Measurements from ENCODE around the gene SLC43A1.

Gene SLC43A1

GRCh38 chr11:57530215-57530595 lies 14.7 kb upstream of the SLC43A1 start:
- no peak overlapping the region for H3K27ac ChIP-seq (ENCODE audit: low read length)
- no peaks in the 10 kb centered on the region for H3K9me3 ChIP-seq (ENCODE audit: control insufficient read depth, insufficient read depth, low read length)
- 0 out of 2 replicates have a peak, but pooled peaks cover 4% of the 10 kb centered on the region for H3K36me3 ChIP-seq (ENCODE audit: control insufficient read depth, insufficient read depth, low read length)
- no peak for DNase-seq (ENCODE audit: low read depth, low spot score)
- no peaks in the 10 kb centered on the region for H3K27me3 ChIP-seq (ENCODE audit: control insufficient read depth, insufficient read depth, low read length)
- H3K4me3 ChIP-seq (ENCODE audit: low read length), result peak overlapping the region; percentile 72
- H3K4me1 ChIP-seq (ENCODE audit: control insufficient read depth, insufficient read depth, low read length), result no peaks in the 10 kb centered on the region
- no CpG with 5 or more reads among the region's 17 CpGs for WGBS (ENCODE audit: insufficient coverage, insufficient read length)

DNA sequence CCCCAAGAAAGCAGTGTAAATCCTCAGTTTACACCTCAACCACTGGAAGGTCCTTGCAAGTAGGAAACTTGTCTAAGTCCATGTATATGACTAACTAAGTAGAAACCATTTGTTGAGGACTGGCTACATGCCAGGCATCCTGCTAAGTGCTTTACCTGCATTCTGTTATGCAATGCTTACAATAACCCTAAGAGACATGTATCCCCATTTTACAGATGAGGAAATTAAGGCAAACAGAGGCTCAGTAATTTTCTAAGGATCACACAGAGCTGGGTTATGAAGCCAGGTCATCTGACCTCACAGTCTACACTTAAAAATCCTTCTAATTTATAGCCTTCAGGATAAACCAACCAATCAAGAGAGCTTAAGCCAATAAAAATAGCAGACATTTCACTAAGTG lies 13.5 kb upstream of the SLC43A1 start:
- 0 out of 2 replicates have a peak, but pooled peaks cover 4% of the 10 kb centered on the region for H3K36me3 ChIP-seq (ENCODE audit: control insufficient read depth, insufficient read depth, low read length)
- H3K4me1 ChIP-seq (ENCODE audit: control insufficient read depth, insufficient read depth, low read length), result no peaks in the 10 kb centered on the region
- H3K9me3 ChIP-seq (ENCODE audit: control insufficient read depth, insufficient read depth, low read length), result no peaks in the 10 kb centered on the region
- H3K27me3 ChIP-seq (ENCODE audit: control insufficient read depth, insufficient read depth, low read length), result no peaks in the 10 kb centered on the region
- no peak for DNase-seq (ENCODE audit: low read depth, low spot score)
- H3K4me3 ChIP-seq (ENCODE audit: low read length), result no peak overlapping the region
- no peak overlapping the region for H3K27ac ChIP-seq (ENCODE audit: low read length)

DNA sequence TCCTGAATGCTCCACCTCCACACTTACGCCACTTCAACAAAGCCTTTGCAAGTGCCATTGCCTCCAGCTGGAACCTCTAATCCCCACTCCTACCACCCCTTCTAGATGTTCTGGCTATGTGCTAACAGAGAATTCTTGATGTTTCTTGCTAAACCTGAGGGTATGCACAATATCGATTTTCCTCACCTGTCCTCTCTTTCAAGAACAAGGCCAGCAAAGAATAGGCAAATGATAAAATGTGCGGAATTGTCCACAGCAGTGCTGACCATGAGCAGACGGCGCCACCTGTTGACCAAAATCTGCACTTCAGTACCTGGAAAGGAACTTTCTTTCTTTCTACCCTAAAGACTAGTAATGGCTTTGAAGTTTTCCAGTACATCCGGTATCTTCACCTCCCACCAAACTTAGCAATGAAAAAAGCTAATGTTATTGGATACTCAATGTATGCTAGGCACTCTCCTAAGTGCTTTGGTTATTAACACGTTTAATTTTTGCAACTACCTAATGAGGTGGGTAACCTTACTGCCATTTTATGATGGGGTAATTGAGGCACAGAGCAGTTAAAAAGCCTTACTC lies 11.6 kb upstream of the SLC43A1 start:
- peak; percentile 75 for DNase-seq (ENCODE audit: low read depth, low spot score)
- no peaks in the 10 kb centered on the region for H3K9me3 ChIP-seq (ENCODE audit: control insufficient read depth, insufficient read depth, low read length)
- H3K36me3 ChIP-seq (ENCODE audit: control insufficient read depth, insufficient read depth, low read length), result 0 out of 2 replicates have a peak, but pooled peaks cover 4% of the 10 kb centered on the region
- H3K4me3 ChIP-seq (ENCODE audit: low read length), result no peak overlapping the region
- H3K4me1 ChIP-seq (ENCODE audit: control insufficient read depth, insufficient read depth, low read length), result no peaks in the 10 kb centered on the region
- H3K27me3 ChIP-seq (ENCODE audit: control insufficient read depth, insufficient read depth, low read length), result no peaks in the 10 kb centered on the region
- no CpG with 5 or more reads among the region's 7 CpGs for WGBS (ENCODE audit: insufficient coverage, insufficient read length)
- no peak overlapping the region for H3K27ac ChIP-seq (ENCODE audit: low read length)

DNA sequence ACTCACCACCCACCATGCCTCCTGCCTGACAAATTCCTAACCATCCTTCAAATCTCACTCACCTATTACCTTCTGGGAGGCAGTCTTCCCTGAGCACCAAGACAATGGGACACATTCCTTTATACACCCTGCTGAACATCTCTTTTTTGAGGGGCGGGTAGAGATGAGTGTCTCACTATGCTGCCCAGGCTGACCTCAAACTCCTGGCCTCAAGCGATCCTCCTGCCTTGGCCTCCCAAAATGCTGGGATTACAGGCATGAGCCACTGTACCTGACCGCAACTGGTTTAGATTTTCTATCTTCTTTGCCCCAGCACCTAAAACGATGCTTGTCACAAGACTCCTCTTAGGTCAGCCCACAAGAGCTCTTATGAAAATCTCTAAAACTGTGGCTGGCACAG lies 7.9 kb upstream of the SLC43A1 start:
- Histone ChIP-seq H3K27me3 (ENCODE audit: control insufficient read depth, insufficient read depth, low read length) (no peaks in the 10 kb centered on the region), H3K9me3 (ENCODE audit: control insufficient read depth, insufficient read depth, low read length) (no peaks in the 10 kb centered on the region), H3K4me3 (ENCODE audit: low read length) (no peak overlapping the region), H3K27ac (ENCODE audit: low read length) (no peak overlapping the region), H3K4me1 (ENCODE audit: control insufficient read depth, insufficient read depth, low read length) (no peaks in the 10 kb centered on the region), H3K36me3 (ENCODE audit: control insufficient read depth, insufficient read depth, low read length) (no peaks in the 10 kb centered on the region)
- DNase-seq (ENCODE audit: low read depth, low spot score), result no peak
- no CpG with 5 or more reads among the region's 4 CpGs for WGBS (ENCODE audit: insufficient coverage, insufficient read length)

GRCh38 chr11:57521116-57521515 lies 5.6 kb upstream of the SLC43A1 start:
- H3K27me3 ChIP-seq (ENCODE audit: control insufficient read depth, insufficient read depth, low read length), result peaks cover 1% of the 10 kb centered on the region; the same call in 1 of the 2 replicates
- peaks cover under 1% of the 10 kb centered on the region; the same call in 1 of the 2 replicates for H3K4me1 ChIP-seq (ENCODE audit: control insufficient read depth, insufficient read depth, low read length)
- H3K4me3 ChIP-seq (ENCODE audit: low read length), result no peak overlapping the region
- H3K27ac ChIP-seq (ENCODE audit: low read length), result no peak overlapping the region
- no peaks in the 10 kb centered on the region for H3K9me3 ChIP-seq (ENCODE audit: control insufficient read depth, insufficient read depth, low read length)
- no peaks in the 10 kb centered on the region for H3K36me3 ChIP-seq (ENCODE audit: control insufficient read depth, insufficient read depth, low read length)
- DNase-seq (ENCODE audit: low read depth, low spot score), result no peak
- WGBS (ENCODE audit: insufficient coverage, insufficient read length), result no CpG with 5 or more reads among the region's 2 CpGs

- Histone ChIP-seq H3K4me3 (ENCODE audit: low read length) (peak overlapping the region; percentile 64; the same call in 1 of the 2 replicates), H3K36me3 (ENCODE audit: control insufficient read depth, insufficient read depth, low read length) (no peaks in the 10 kb centered on the region), H3K4me1 (ENCODE audit: control insufficient read depth, insufficient read depth, low read length) (peaks cover 1% of the 10 kb centered on the region; the same call in 1 of the 2 replicates), H3K27ac (ENCODE audit: low read length) (no peak overlapping the region), H3K27me3 (ENCODE audit: control insufficient read depth, insufficient read depth, low read length) (peaks cover 3% of the 10 kb centered on the region; the same call in 1 of the 2 replicates), H3K9me3 (ENCODE audit: control insufficient read depth, insufficient read depth, low read length) (no peaks in the 10 kb centered on the region)
- no peak for DNase-seq (ENCODE audit: low read depth, low spot score)
- no CpG with 5 or more reads among the region's 5 CpGs for WGBS (ENCODE audit: insufficient coverage, insufficient read length)
Observed at GRCh38 chr11:57516061-57516443, 550 bp upstream of the SLC43A1 start.

- peaks cover 1% of the 10 kb centered on the region; the same call in 1 of the 2 replicates for H3K4me1 ChIP-seq (ENCODE audit: control insufficient read depth, insufficient read depth, low read length)
- no peak for DNase-seq (ENCODE audit: low read depth, low spot score)
- H3K9me3 ChIP-seq (ENCODE audit: control insufficient read depth, insufficient read depth, low read length), result no peaks in the 10 kb centered on the region
- H3K27me3 ChIP-seq (ENCODE audit: control insufficient read depth, insufficient read depth, low read length), result peaks cover 3% of the 10 kb centered on the region; the same call in 1 of the 2 replicates
- no peaks in the 10 kb centered on the region for H3K36me3 ChIP-seq (ENCODE audit: control insufficient read depth, insufficient read depth, low read length)
- H3K27ac ChIP-seq (ENCODE audit: low read length), result no peak overlapping the region
- peak overlapping the region; percentile 64; the same call in 1 of the 2 replicates for H3K4me3 ChIP-seq (ENCODE audit: low read length)
- no CpG with 5 or more reads among the region's 57 CpGs for WGBS (ENCODE audit: insufficient coverage, insufficient read length)
Observed at GRCh38 chr11:57514538-57515331, 767 bp downstream of the SLC43A1 start.

DNA sequence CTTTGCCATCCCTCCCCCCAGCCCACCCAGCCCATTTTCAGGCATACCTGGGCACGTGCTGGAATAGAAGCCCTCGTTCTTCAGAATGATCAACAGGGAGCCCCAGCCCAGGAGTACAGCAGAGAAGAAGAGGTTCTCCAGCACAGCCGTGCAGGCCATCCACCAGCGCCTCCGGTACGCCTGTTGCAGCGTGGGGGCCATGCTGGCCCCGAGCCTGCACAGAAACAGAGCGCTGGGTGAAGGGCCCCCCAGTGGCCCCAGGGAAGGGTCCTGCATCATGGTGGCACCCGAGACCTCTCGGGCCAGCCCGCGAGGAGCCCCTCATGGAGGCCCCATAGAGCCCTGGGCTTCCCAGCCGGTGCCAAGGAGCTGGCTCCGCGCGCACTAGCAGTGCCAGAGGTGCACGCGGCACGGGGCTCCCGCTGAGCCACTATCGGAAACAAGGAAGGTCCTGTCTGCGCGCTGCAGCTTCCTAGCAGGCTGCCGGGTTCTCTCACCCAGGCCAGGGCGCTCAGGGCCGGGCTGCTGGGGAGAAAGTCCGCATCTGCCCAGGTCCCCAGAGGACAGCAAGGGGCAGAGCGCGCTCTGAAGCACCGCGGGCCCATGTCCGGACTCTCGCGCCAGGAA lies 1.5 kb downstream of the SLC43A1 start:
- no peak overlapping the region for H3K27ac ChIP-seq (ENCODE audit: low read length)
- no peak for DNase-seq (ENCODE audit: low read depth, low spot score)
- peaks cover 1% of the 10 kb centered on the region; the same call in 1 of the 2 replicates for H3K4me1 ChIP-seq (ENCODE audit: control insufficient read depth, insufficient read depth, low read length)
- H3K4me3 ChIP-seq (ENCODE audit: low read length), result peak overlapping the region; percentile 64; the same call in 1 of the 2 replicates
- H3K36me3 ChIP-seq (ENCODE audit: control insufficient read depth, insufficient read depth, low read length), result no peaks in the 10 kb centered on the region
- peaks cover 3% of the 10 kb centered on the region; the same call in 1 of the 2 replicates for H3K27me3 ChIP-seq (ENCODE audit: control insufficient read depth, insufficient read depth, low read length)
- WGBS (ENCODE audit: insufficient coverage, insufficient read length), result no CpG with 5 or more reads among the region's 35 CpGs
- no peaks in the 10 kb centered on the region for H3K9me3 ChIP-seq (ENCODE audit: control insufficient read depth, insufficient read depth, low read length)

GRCh38 chr11:57513452-57513795 lies 2.1 kb downstream of the SLC43A1 start:
- DNase-seq (ENCODE audit: low read depth, low spot score), result no peak
- H3K36me3 ChIP-seq (ENCODE audit: control insufficient read depth, insufficient read depth, low read length), result no peaks in the 10 kb centered on the region
- no peaks in the 10 kb centered on the region for H3K9me3 ChIP-seq (ENCODE audit: control insufficient read depth, insufficient read depth, low read length)
- no peak overlapping the region; the same call in 1 of the 2 replicates for H3K4me3 ChIP-seq (ENCODE audit: low read length)
- H3K27ac ChIP-seq (ENCODE audit: low read length), result no peak overlapping the region
- H3K27me3 ChIP-seq (ENCODE audit: control insufficient read depth, insufficient read depth, low read length), result peaks cover 3% of the 10 kb centered on the region; the same call in 1 of the 2 replicates
- whole genome bisulfite sequencing (ENCODE audit: insufficient coverage, insufficient read length), result no CpG with 5 or more reads among the region's 1 CpG
- H3K4me1 ChIP-seq (ENCODE audit: control insufficient read depth, insufficient read depth, low read length), result peaks cover 1% of the 10 kb centered on the region; the same call in 1 of the 2 replicates

- no peaks in the 10 kb centered on the region for H3K9me3 ChIP-seq (ENCODE audit: control insufficient read depth, insufficient read depth, low read length)
- H3K4me1 ChIP-seq (ENCODE audit: control insufficient read depth, insufficient read depth, low read length), result peaks cover 1% of the 10 kb centered on the region; the same call in 1 of the 2 replicates
- H3K36me3 ChIP-seq (ENCODE audit: control insufficient read depth, insufficient read depth, low read length), result no peaks in the 10 kb centered on the region
- no peak overlapping the region for H3K27ac ChIP-seq (ENCODE audit: low read length)
- no peak overlapping the region for H3K4me3 ChIP-seq (ENCODE audit: low read length)
- DNase-seq (ENCODE audit: low read depth, low spot score), result no peak
- peaks cover 3% of the 10 kb centered on the region; the same call in 1 of the 2 replicates for H3K27me3 ChIP-seq (ENCODE audit: control insufficient read depth, insufficient read depth, low read length)
- WGBS (ENCODE audit: insufficient coverage, insufficient read length), result no CpG with 5 or more reads among the region's 12 CpGs
Observed at GRCh38 chr11:57512646-57513451, 2.7 kb downstream of the SLC43A1 start.

All from iPS DF 6.9 (cell line).